ENCODE measurements around the gene HSPH1.
"Not testable (repeated sequence)": the region's sequence is repeated elsewhere in the genome, so short reads cannot be mapped to it uniquely, and the experiment has no call there.

Gene HSPH1

GRCh38 chr13:31102905-31103304, 58.8 kb downstream of the HSPH1 start:
- no peak for DNase-seq (ENCODE audit: low read depth)
- no peak for TF ChIP-seq CTCF (IDR thresholded peaks at IDR 0.05; ENCODE audit: control insufficient read depth, extremely low read depth, insufficient read depth)
- no peak overlapping the region for H3K4me3 ChIP-seq (ENCODE audit: low read depth, low read length)

- DNase-seq (ENCODE audit: low read depth), result no peak
- H3K4me3 ChIP-seq (ENCODE audit: low read depth, low read length), result no peak overlapping the region
- no peak for TF ChIP-seq CTCF (IDR thresholded peaks at IDR 0.05; ENCODE audit: control insufficient read depth, extremely low read depth, insufficient read depth)
Measured at GRCh38 chr13:31101472-31102170, 60.1 kb downstream of the HSPH1 start.

- no peak overlapping the region for H3K4me3 ChIP-seq (ENCODE audit: low read depth, low read length)
- no peak for TF ChIP-seq CTCF (IDR thresholded peaks at IDR 0.05; ENCODE audit: control insufficient read depth, extremely low read depth, insufficient read depth)
- no peak for DNase-seq (ENCODE audit: low read depth)
Measured at GRCh38 chr13:31100721-31101120, 61.0 kb downstream of the HSPH1 start.

- not testable (repeated sequence) for DNase-seq (ENCODE audit: low read depth); H3K4me3 ChIP-seq (ENCODE audit: low read depth, low read length)
Measured at GRCh38 chr13:31097911-31098434, 63.7 kb downstream of the HSPH1 start.

GRCh38 chr13:31096654-31097302, 64.9 kb downstream of the HSPH1 start:
- no peak for DNase-seq (ENCODE audit: low read depth)
- H3K4me3 ChIP-seq (ENCODE audit: low read depth, low read length), result no peak overlapping the region
- no peak for TF ChIP-seq CTCF (IDR thresholded peaks at IDR 0.05; ENCODE audit: control insufficient read depth, extremely low read depth, insufficient read depth)

- no peak for DNase-seq (ENCODE audit: low read depth)
- TF ChIP-seq CTCF (IDR thresholded peaks at IDR 0.05; ENCODE audit: control insufficient read depth, extremely low read depth, insufficient read depth), result no peak
- no peak overlapping the region for H3K4me3 ChIP-seq (ENCODE audit: low read depth, low read length)
Measured at GRCh38 chr13:31094331-31095015, 67.2 kb downstream of the HSPH1 start.

GRCh38 chr13:31093145-31093885, 68.4 kb downstream of the HSPH1 start:
- no peak overlapping the region for H3K4me3 ChIP-seq (ENCODE audit: low read depth, low read length)
- TF ChIP-seq CTCF (IDR thresholded peaks at IDR 0.05; ENCODE audit: control insufficient read depth, extremely low read depth, insufficient read depth), result no peak
- no peak for DNase-seq (ENCODE audit: low read depth)

Measured in LNCaP clone FGC (cell line).